OCI-LY1 (cell line): ENCODE results near the gene SZRD1.

Experiments used
- H2AFZ ChIP-seq: fragments of 200-600 bp; sonication (generic), shearing (Covaris generic); 2 replicates; pipeline ENCODE4 v1.6.0; 2014; ENCODE audit warnings: antibody characterized with exemption, mild to moderate bottlenecking, low read length
- H3F3A ChIP-seq: fragments of 200-600 bp; sonication (generic), shearing (Covaris generic); 2 replicates; pipeline ENCODE4 v1.6.0; 2014; ENCODE audit warnings: mild to moderate bottlenecking, antibody characterized with exemption, low read length, moderate library complexity; ENCODE audit not compliant: insufficient read depth
- H3K27ac ChIP-seq: fragments of 200-600 bp; sonication (generic); 2 replicates; pipeline ENCODE4 v1.5.1; 2014; ENCODE audit warnings: low read length, mixed run types, mild to moderate bottlenecking, low read depth; ENCODE audit not compliant: poor library complexity, severe bottlenecking
- H3K27me3 ChIP-seq: fragments of 200-600 bp; sonication (generic); 2 replicates; pipeline ENCODE4 v1.6.0; 2014; ENCODE audit warnings: antibody characterized with exemption, mild to moderate bottlenecking, low read length, moderate library complexity; ENCODE audit not compliant: insufficient read depth
- H3K36me3 ChIP-seq: fragments of 200-600 bp; sonication (generic); 2 replicates; pipeline ENCODE4 v1.6.1; 2014; ENCODE audit warnings: mild to moderate bottlenecking, antibody characterized with exemption, low read length, moderate library complexity, mixed read lengths; ENCODE audit not compliant: insufficient read depth
- H3K4me1 ChIP-seq: fragments of 200-600 bp; sonication (generic); 2 replicates; pipeline ENCODE4 v1.5.1; 2014; ENCODE audit warnings: mild to moderate bottlenecking, low read length, moderate library complexity; ENCODE audit not compliant: insufficient read depth, severe bottlenecking
- H3K4me2 ChIP-seq: fragments of 200-600 bp; sonication (generic), shearing (Covaris generic); 2 replicates; pipeline ENCODE4 v1.6.1; 2014; ENCODE audit warnings: low read length
- H3K4me3 ChIP-seq: fragments of 200-600 bp; sonication (generic); 2 replicates; pipeline ENCODE4 v1.5.1; 2014; ENCODE audit warnings: low read length, low read depth, mild to moderate bottlenecking, mixed read lengths; ENCODE audit not compliant: poor library complexity, severe bottlenecking
- H3K79me2 ChIP-seq: fragments of 200-600 bp; shearing (Covaris generic); 2 replicates; pipeline ENCODE4 v1.6.1; 2016; ENCODE audit warnings: mixed run types, low read length, mixed read lengths; ENCODE audit not compliant: insufficient read depth
- H3K9ac ChIP-seq: fragments of 200-600 bp; sonication (generic), shearing (Covaris generic); 2 replicates; pipeline ENCODE4 v1.6.1; 2014; ENCODE audit warnings: mild to moderate bottlenecking, low read length, mixed read lengths
- H3K9me2 ChIP-seq: fragments of 200-600 bp; sonication (generic), shearing (Covaris generic); 2 replicates; pipeline ENCODE4 v1.6.1; 2014; ENCODE audit warnings: low read depth, mild to moderate bottlenecking, low read length, mixed read lengths
- H3K9me3 ChIP-seq: fragments of 200-600 bp; shearing (Covaris generic); 2 replicates; pipeline ENCODE4 v1.6.1; 2014; ENCODE audit warnings: low read length, mixed read lengths
- H4K20me1 ChIP-seq: fragments of 200-600 bp; sonication (generic), shearing (Covaris generic); 2 replicates; pipeline ENCODE4 v1.6.0; 2016; ENCODE audit warnings: mild to moderate bottlenecking, low read length; ENCODE audit not compliant: insufficient read depth
- CTCF ChIP-seq: fragments of 200-600 bp; sonication (generic), shearing (Covaris generic); IDR thresholded peaks from 2 replicates; pipeline ENCODE4 v1.5.1; 2017; ENCODE audit warnings: mild to moderate bottlenecking, antibody characterized with exemption, low read length, moderate library complexity, mixed read lengths
- EZH2 ChIP-seq: fragments of 200-600 bp; sonication (generic), shearing (Covaris generic); IDR thresholded peaks from 2 replicates; pipeline ENCODE4 v1.8.0; 2017; ENCODE audit warnings: borderline replicate concordance, mixed run types, mild to moderate bottlenecking, antibody characterized with exemption, low read length, moderate library complexity, mixed read lengths

Gene SZRD1

GRCh38 chr1:16367968-16368890 lies 1.2 kb downstream of the SZRD1 start:
- peak overlapping the region; percentile 55 for H3K27ac ChIP-seq
- H2AFZ ChIP-seq = no peak overlapping the region
- no peaks in the 10 kb centered on the region for H4K20me1 ChIP-seq

GRCh38 chr1:16369821-16370220 lies 2.8 kb downstream of the SZRD1 start:
- no peaks in the 10 kb centered on the region for H3K9me2 ChIP-seq
- peaks cover 70% of the 10 kb centered on the region for H3K79me2 ChIP-seq
- H2AFZ ChIP-seq = no peak overlapping the region
- no peak overlapping the region for H3K4me2 ChIP-seq
- no peaks in the 10 kb centered on the region for H4K20me1 ChIP-seq
- no peak overlapping the region for H3K9ac ChIP-seq
- no peaks in the 10 kb centered on the region for H3K27me3 ChIP-seq
- no peaks in the 10 kb centered on the region for H3K9me3 ChIP-seq
- no peak overlapping the region for H3K27ac ChIP-seq
- H3K4me1 ChIP-seq = peaks cover 22% of the 10 kb centered on the region
- no peak overlapping the region for H3K4me3 ChIP-seq
- no peak for TF ChIP-seq CTCF
- TF ChIP-seq EZH2 = no peak
- H3F3A ChIP-seq = no peaks in the 10 kb centered on the region
- H3K36me3 ChIP-seq = peaks cover 6% of the 10 kb centered on the region; the same call in 1 of the 2 replicates

More at GRCh38 chr1:16367968-16368890, 1.2 kb downstream of the SZRD1 start:
- Histone ChIP-seq H3F3A (no peaks in the 10 kb centered on the region), H3K9ac (peak overlapping the region; percentile 92), H3K9me2 (no peaks in the 10 kb centered on the region), H3K4me1 (peaks cover 28% of the 10 kb centered on the region), H3K4me2 (peak overlapping the region; percentile 70), H3K36me3 (peaks cover 6% of the 10 kb centered on the region; the same call in 1 of the 2 replicates), H3K79me2 (peaks cover 56% of the 10 kb centered on the region), H3K9me3 (no peaks in the 10 kb centered on the region), H3K4me3 (peak overlapping the region; percentile 90), H3K27me3 (no peaks in the 10 kb centered on the region)
- TF ChIP-seq CTCF (no peak), EZH2 (no peak)

- peaks cover 21% of the 10 kb centered on the region for H3K4me1 ChIP-seq
- H2AFZ ChIP-seq = no peak overlapping the region
- H3K27ac ChIP-seq = no peak overlapping the region
- TF ChIP-seq CTCF = no peak
- H3K4me3 ChIP-seq = no peak overlapping the region
- H4K20me1 ChIP-seq = no peaks in the 10 kb centered on the region
- no peak overlapping the region for H3K4me2 ChIP-seq
- no peaks in the 10 kb centered on the region for H3K9me3 ChIP-seq
- H3K9me2 ChIP-seq = no peaks in the 10 kb centered on the region
- no peak overlapping the region for H3K9ac ChIP-seq
- H3K27me3 ChIP-seq = no peaks in the 10 kb centered on the region
- H3F3A ChIP-seq = no peaks in the 10 kb centered on the region
- peaks cover 87% of the 10 kb centered on the region for H3K79me2 ChIP-seq
- peaks cover 6% of the 10 kb centered on the region; the same call in 1 of the 2 replicates for H3K36me3 ChIP-seq
These were observed 4.7 kb downstream of the SZRD1 start for GRCh38 chr1:16371725-16372124.
